RCC 7860 (cell line): ENCODE measurements around the gene GTPBP6.
"Not testable (repeated sequence)": the region's sequence is repeated elsewhere in the genome, so short reads cannot be mapped to it uniquely, and the experiment has no call there.

Experiments used
- DNase-seq: peaks from one replicate; pipeline ENCODE4 v3.0.0-alpha.2; 2015; ENCODE audit warnings: low spot score
- FAIRE-seq: peaks from 2 replicates; lab custom pipeline; 2012; peaks lifted over from hg19 to GRCh38; lab: Jason Lieb, UNC

GTPBP6 gene

GRCh38 chrX:320126-320783 is 1.7 kb upstream of the GTPBP6 start:
- FAIRE-seq (no peak), DNase-seq (no peak)

DNA sequence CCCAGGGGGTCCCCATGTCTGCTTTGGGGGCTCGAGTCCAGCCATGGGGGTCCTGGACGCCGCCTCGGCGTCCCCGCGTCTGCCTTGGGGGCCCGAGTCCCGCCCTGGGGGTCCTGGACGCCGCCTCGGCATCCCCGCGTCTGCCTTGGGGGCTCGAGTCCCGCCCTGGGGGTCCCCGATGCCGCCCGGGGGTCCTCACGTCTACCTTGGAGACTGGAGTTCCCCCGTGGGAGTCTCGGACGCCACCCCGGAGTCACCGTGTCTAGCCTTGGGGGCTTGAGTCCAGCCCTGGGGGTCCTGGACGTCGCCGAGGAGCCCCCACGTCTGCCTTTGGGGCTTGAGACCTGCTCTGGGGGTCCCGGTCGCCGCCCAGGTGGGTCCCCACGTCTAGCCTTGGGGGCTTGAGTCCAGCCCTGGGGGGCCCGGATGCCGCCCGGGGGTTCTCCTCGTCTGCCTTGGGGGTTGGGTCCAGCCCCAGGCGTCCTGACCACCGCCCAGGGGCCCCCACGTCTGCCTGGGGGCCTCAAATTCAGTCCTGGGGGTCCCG is 1.1 kb upstream of the GTPBP6 start:
- DNase-seq, result no peak
- no peak for FAIRE-seq

DNA sequence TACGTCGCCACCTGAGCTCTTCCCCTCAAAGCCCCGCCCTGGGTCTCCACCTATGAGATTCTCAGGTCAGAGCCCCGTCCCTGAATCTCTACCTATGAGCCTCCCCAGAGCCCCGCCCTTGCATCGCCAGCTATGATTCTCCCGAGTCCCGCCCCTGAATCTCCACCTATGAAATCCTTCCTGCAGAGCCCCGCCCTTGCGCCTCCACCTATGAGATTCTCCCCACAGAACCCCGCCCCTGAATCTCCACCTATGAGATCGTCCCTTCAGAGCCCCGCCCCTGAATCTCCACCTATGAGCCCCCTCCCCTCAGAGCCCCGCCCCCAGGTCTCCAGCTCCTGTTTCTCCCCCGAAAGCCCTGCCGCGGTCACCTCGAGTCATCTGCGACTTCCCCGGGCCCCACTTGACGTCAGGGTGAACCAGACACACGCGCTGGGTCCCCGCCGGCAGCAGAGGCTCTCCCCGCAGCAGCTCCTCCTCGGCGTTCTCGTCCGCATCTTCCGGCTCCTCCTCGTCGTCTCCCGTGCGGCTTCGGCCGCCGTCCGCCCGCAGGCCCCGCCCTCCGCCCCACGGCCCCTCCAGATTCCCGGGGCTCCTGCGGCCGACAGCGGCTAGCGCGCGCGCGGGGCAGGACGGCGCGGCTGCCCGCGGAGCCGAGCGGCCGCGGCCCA is 393 bp downstream of the GTPBP6 start:
- no peak for FAIRE-seq

GRCh38 chrX:317424-318067 is 1.1 kb downstream of the GTPBP6 start:
- DNase-seq (no peak), FAIRE-seq (no peak)

More for the DNA sequence above, 393 bp downstream of the GTPBP6 start:
- DNase-seq, result peak; percentile 95

GRCh38 chrX:316351-317325 is 2.0 kb downstream of the GTPBP6 start:
- no peak for DNase-seq
- no peak for FAIRE-seq

DNA sequence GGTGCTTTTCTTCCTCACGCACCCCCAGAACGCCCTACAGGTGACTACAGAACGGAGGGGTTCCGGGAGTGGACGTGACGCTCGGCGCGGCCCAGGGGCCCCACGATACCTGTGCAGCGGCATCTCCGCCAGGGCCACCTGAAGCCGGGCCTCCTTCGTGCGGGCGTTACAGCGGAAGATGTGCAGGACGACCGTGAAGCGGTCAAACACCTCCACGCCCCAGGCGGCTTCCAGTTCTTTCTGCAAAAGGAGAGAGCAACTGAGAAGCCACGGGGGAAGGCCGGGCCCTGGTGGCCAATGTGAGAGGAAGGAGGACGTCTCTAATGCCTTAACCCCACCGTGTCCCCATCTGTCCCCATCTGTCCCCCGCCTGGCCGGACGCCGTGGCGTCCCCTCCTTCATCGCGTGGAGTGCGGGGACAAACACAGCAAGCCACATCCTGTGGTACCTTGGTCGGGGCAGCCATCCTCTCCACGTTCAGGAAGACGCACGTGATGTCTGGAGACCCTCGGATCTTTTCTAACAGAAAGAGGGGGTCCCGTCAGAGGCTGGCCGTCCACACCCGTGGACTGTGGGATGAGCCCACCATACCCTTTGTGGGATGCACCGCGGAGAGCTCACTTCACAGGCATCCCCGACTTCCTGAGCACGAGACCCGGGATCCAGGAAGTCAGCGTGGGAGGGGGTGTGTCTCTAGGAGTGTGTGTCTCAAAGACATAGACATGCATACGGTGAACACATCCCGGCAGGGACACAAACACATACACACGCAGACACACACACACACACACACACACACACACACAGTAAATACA is 3.6 kb downstream of the GTPBP6 start:
- no peak for FAIRE-seq
- no peak for DNase-seq

DNA sequence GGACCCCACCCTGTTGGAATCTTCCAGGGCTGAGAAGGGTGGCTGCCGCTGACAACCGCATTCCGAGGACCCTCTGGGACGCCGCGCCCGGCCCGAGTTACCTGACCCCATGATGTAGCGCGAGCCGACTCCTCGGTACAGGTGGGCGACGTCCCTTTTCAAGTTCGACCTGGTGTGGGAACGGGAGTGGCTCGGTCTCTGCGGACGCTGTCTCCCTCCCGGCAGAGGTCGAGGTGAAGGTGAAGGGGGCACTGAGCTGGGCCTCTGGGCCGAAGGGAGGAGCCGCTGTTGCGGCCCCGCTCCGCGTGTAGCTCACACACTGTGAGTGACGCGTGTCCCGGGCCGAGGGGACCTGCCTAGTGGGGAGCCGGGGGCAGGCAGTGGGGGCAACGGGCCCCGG is 4.5 kb downstream of the GTPBP6 start:
- DNase-seq, result no peak
- FAIRE-seq, result no peak

DNA sequence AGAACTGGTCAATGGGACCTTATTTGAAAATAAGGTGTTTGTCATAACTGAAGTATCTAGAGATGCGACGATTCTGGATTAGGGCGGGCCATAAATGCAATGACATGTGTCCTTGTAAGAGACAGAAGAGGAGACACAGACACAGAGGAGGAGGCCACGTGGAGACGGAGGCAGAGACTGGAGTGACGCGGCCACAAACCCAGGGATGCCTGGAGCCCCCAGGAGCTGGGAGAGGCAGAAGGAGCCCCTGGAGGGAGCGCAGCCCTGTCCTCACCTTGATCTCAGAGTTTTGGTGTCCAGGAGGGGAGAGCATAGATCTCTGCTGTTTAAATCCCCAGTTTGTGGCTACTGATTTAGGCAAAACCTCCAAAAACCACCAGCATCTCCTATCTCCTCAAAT is 5.0 kb downstream of the GTPBP6 start:
- FAIRE-seq (no peak), DNase-seq (no peak)

DNA sequence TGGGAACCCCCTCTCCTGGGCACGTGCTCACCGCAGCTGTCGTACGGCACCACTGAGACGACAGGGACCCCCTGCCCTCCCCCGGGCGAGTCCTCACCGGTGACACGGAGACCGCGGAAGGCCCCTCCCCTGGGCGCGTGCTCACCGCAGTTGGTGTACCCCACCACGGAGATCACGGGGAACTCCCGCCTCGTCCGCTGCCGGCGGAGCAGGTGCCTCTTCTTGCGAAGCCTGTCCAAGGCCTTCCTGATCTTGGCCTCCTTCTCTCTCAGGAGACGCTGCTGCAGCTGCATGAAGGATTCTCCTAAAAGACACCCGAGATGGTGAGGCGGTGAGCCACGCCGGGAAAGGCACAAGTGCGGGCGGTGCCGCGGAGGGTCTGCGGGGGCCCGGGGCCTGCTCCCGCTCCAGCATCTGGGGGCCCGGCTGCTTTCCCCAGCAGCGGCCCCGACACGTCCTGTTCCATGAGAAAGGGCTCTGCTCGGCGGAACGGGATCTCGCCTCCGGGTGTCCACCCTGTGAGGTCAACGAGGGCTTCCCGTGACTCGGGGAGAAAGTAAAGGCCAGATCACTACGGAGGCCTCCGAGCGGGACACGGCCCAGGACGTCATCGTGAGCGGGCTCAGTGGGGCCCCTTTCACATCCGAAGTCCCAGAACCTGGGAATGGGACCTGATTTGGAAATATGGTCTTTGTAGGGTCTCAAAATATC is 5.8 kb downstream of the GTPBP6 start:
- no peak for FAIRE-seq

GRCh38 chrX:311156-312129 is 7.2 kb downstream of the GTPBP6 start:
- DNase-seq (no peak), FAIRE-seq (no peak)

More for the DNA sequence above, 5.8 kb downstream of the GTPBP6 start:
- DNase-seq, result no peak

DNA sequence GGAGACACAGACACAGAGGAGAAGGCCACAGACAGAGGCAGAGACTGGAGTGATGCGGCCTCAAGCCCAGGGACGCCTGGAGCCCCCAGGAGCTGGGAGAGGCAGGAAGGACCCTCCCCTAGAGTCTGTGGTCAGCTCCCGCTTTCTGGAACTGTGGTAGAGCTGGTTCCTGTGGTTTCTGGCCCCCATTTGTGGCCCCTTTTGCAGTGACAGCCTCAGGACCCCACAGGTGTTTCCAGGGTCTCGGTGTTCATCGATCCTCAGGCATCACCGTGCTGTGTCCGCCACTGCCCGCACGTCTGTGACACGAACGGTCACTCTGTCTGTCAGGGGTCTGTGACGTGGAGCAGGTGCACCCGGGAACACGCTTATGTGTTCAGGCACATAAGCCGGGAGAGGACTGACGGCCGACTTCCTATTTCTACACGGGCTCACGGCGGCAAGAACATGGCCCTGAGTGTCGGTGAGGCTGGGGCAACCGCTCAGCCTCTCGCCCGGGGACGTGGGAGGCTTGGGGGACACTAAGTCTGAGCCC is 7.9 kb downstream of the GTPBP6 start:
- FAIRE-seq (no peak), DNase-seq (no peak)

- no peak for FAIRE-seq
- no peak for DNase-seq
Observed at GRCh38 chrX:308821-309520, 9.6 kb downstream of the GTPBP6 start.

- DNase-seq (no peak), FAIRE-seq (no peak)
Observed at GRCh38 chrX:307261-308111, 11.1 kb downstream of the GTPBP6 start.

DNA sequence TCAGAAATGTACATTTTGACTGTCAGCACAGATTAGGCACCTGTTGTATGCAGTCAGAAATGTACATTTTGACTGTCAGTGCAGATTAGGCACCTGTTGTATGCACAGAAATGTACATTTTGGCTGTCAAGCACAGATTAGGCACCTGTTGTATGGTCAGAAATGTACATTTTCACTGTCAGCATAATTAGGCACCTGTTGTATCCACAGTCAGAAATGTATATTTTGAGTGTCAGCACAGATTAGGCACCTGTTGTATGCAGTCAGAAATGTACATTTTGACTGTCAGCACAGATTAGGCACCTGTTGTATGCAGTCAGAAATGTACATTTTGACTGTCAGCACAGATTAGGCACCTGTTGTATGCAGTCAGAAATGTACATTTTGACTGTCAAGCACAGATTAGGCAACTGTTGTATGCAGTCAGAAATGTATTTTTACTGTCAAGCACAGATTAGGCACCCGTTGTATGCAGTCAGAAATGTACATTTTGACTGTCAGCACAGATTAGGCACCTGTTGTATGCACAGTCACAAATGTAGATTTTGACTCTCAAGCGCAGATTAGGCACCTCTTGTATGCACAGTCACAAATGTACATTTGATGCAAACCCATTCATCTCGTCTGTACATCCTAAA is 11.9 kb downstream of the GTPBP6 start:
- FAIRE-seq, DNase-seq: not testable (repeated sequence)

DNA sequence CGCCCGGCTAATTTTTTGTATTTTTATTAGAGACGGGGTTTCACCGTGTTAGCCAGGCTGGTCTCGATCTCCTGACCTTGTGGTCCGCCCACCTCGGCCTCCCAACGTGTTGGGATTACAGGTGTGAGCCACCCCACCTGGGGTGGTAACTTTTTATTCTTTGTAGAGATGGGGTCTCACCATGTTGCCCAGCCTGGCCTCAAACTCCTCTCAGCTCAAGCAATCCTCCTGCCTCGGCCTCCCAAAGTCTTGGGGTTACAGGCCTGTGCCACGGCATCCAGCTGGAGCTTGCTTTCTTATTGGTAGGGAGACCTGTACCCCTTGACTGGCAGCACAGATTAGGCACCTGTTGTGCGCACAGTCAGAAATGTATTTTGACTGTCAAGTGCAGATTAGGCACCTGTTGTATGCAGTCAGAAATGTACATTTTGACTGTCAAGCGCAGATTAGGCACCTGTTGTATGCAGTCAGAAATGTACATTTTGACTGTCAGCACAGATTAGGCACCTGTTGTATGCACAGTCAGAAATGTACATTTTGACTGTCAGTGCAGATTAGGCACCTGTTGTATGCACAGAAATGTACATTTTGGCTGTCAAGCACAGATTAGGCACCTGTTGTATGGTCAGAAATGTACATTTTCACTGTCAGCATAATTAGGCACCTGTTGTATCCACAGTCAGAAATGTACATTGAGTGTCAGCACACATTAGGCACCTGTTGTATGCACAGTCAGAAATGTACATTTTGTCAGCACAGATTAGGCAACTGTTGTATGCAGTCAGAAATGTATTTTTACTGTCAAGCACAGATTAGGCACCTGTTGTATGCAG is 12.6 kb downstream of the GTPBP6 start:
- not testable (repeated sequence) for FAIRE-seq, DNase-seq
